Gastroesophageal sphincter (tissue), 4 donors: ENCODE data around the gene KRT14. TPM values are rescaled to one million over a fixed set of nuclear protein-coding genes. Genes with fewer than 3 reads are reported as not detected.
"Not testable (repeated sequence)": the region's sequence is repeated elsewhere in the genome, so short reads cannot be mapped to it uniquely, and the experiment has no call there.

Source experiments
- ATAC-seq: fragments of 150-250 bp; one replicate; pipeline ENCODE4 v1.9.1; 2016; ENCODE audit warnings: mild to moderate bottlenecking, moderate library complexity
- H3K27ac ChIP-seq, 4 donors: fragments of 200-600 bp; sonication (generic) in 3 of 4; 1 replicate in 3 of 4; 2 replicates in 1 of 4; pipeline ENCODE4 v1.5.1; 2016 to 2019
- H3K27me3 ChIP-seq: fragments of 200-600 bp; sonication (generic); one replicate; pipeline ENCODE4 v1.5.1; 2019
- H3K36me3 ChIP-seq, 2 donors: fragments of 200-600 bp; sonication (generic); one replicate each; pipeline ENCODE4 v1.5.1; 2019; ENCODE audit warnings: control low read depth in 1 of 2
- H3K4me1 ChIP-seq, 3 donors: fragments of 200-600 bp; sonication (generic); 1 replicate in 2 of 3; 2 replicates in 1 of 3; pipeline ENCODE4 v1.5.1; 2016 to 2019; ENCODE audit warnings: control low read depth in 2 of 3
- H3K4me3 ChIP-seq, 2 donors: fragments of 200-600 bp; sonication (generic); one replicate each; pipeline ENCODE4 v1.5.1; 2019; ENCODE audit warnings: mild to moderate bottlenecking in 1 of 2, moderate library complexity in 1 of 2
- H3K9me3 ChIP-seq, 3 donors: fragments of 200-600 bp; sonication (generic); one replicate each; pipeline ENCODE4 v1.5.1; 2017 to 2019; ENCODE audit warnings: control low read depth in 2 of 3
- EP300 ChIP-seq: sonication (generic); formaldehyde crosslinking; IDR thresholded peaks from one replicate; pipeline ENCODE4 v1.6.1; 2017; ENCODE audit warnings: antibody characterized with exemption, mild to moderate bottlenecking
- POLR2A ChIP-seq, 2 donors: fragments of 450-650 bp; IDR thresholded peaks; one replicate each; pipeline ENCODE4 v1.6.1; 2017; ENCODE audit warnings: antibody characterized with exemption in 2 of 2, mild to moderate bottlenecking in 2 of 2, moderate library complexity in 1 of 2
- POLR2AphosphoS5 ChIP-seq: sonication (generic); formaldehyde crosslinking; IDR thresholded peaks from one replicate; pipeline ENCODE4 v1.6.1; 2017; ENCODE audit warnings: antibody characterized with exemption
- WGBS, 2 donors: methylation state at CpG; one replicate each; pipeline ENCODE4 v1.1.5; 2018; ENCODE audit warnings: low coverage in 1 of 2; 5-methylcytosine and 5-hydroxymethylcytosine counted together
- total RNA-seq, 4 donors: library from RNA; depleted of rRNA; stranded (reverse); fragments of >200 nt; gene quantifications; one replicate each; pipeline ENCODE4 v1.1.0, GENCODE V29; 2016
- TF ChIP-seq, protein P1 (sequence below), 4 experiments: fragments of 200-600 bp in 2 of 4; fragments of 450-650 bp in 2 of 4; sonication (generic) in 1 of 4; IDR thresholded peaks; one replicate each; pipeline ENCODE4 v1.5.1; 2017 to 2019; ENCODE audit warnings: antibody characterized with exemption in 4 of 4, mild to moderate bottlenecking in 2 of 4, moderate library complexity in 2 of 4

Gene KRT14
- total RNA-seq, 4 donors from 2014 or later, result 1.4 to 105 (median 41.1) TPM; not detected in 1

DNA sequence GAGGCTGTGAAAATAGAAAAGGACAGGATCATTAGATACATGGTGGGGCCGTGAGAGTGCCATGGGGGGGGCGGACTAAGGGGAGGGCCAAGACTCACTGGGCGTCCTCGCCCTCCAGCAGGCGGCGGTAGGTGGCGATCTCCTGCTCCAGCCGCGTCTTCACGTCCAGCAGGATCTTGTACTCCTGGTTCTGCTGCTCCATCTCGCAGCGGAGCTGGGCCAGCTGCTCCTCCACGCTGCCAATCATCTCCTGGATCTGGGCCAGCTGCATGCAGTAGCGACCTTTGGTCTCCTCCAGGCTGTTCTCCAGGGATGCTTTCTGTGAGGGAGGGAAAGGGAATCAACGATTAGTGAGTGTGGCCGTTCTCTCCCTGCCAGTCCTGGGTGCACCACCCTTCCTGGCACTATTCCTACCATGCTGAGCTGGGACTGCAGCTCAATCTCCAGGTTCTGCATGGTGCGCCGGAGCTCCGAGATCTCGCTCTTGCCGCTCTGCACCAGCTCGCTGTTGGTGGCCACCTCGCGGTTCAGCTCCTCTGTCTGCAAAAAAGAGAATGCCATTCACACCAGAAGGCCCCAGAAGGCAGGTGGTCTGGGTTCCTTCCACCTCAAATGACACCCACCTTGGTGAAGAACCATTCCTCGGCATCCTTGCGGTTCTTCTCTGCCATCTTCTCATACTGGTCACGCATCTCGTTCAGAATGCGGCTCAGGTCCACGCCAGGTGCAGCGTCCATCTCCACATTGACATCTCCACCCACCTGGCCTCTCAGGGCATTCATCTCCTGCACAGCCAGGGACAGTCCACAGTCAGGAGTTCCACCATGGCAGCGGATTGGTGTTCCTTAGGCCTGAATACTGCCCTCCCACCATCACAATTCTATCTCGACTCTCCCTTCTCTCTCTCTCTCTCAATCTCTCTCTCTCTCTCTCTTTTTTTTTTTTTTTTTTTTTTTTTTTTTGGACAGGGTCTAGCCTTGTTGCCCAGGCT, 3.3 kb downstream of the KRT14 start:
- H3K4me1 ChIP-seq, result no peaks in the 10 kb centered on the region
- H3K27ac ChIP-seq, result no peak overlapping the region
- peaks cover 28% of the 10 kb centered on the region for H3K27me3 ChIP-seq
- no peak for TF ChIP-seq POLR2A (IDR thresholded peaks at IDR 0.05)
- TF ChIP-seq POLR2AphosphoS5, result no peak
- TF ChIP-seq, protein P1, sequence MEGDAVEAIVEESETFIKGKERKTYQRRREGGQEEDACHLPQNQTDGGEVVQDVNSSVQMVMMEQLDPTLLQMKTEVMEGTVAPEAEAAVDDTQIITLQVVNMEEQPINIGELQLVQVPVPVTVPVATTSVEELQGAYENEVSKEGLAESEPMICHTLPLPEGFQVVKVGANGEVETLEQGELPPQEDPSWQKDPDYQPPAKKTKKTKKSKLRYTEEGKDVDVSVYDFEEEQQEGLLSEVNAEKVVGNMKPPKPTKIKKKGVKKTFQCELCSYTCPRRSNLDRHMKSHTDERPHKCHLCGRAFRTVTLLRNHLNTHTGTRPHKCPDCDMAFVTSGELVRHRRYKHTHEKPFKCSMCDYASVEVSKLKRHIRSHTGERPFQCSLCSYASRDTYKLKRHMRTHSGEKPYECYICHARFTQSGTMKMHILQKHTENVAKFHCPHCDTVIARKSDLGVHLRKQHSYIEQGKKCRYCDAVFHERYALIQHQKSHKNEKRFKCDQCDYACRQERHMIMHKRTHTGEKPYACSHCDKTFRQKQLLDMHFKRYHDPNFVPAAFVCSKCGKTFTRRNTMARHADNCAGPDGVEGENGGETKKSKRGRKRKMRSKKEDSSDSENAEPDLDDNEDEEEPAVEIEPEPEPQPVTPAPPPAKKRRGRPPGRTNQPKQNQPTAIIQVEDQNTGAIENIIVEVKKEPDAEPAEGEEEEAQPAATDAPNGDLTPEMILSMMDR (IDR thresholded peaks at IDR 0.05), result no peak
- TF ChIP-seq EP300, result no peak
- H3K36me3 ChIP-seq, result no peaks in the 10 kb centered on the region
- H3K9me3 ChIP-seq, result no peaks in the 10 kb centered on the region
- H3K4me3 ChIP-seq, result no peak overlapping the region
- WGBS, 2 donors, result 60 to 75% methylated on average over 3 to 18 of the region's 33 CpGs
- no peak for ATAC-seq

DNA sequence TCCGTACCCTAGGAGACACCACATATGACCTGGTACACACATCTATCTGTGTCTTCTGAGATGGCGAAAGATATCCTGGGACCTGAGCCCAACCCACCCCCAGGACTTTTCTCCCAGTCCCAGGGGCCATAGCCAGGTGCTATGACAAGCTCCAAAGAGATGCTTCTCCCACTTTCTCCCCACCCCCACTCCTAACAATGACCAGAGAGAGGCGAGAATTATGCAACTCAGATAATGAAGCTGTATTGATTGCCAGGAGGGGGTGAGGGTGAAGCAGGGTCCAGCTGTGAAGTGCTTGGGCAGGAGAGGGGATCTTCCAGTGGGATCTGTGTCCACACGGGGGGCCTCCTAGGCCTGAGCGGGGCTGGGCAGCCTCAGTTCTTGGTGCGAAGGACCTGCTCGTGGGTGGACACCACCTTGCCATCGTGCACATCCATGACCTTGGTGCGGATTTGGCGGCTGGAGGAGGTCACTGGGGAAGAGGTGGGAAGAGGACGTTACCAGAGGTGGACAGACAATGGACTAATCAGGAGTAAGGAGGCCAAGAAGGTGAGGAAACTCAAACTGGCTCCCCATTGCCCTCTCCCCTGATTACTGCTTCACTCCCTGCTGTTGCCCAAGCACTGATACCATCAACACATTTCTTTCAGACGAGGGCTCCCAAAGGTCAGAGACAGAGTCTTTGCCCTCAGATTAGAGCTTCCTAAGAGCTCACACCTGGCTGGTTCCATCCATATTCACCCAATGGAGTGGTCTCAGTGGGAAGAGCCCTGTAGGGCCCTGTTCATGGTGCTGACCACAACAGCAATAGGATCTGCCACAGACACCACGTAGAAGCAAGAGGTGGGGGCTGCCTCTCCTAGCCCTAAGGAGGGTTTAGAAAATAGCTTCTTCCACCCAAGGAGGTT, 4.4 kb downstream of the KRT14 start:
- WGBS, 2 donors, result 72 to 100% methylated on average over 3 to 7 of the region's 13 CpGs
- H3K4me3 ChIP-seq, H3K4me1 ChIP-seq, H3K9me3 ChIP-seq, ATAC-seq, H3K27ac ChIP-seq, H3K36me3 ChIP-seq: not testable (repeated sequence)
- H3K27me3 ChIP-seq, result peaks cover 37% of the 10 kb centered on the region

DNA sequence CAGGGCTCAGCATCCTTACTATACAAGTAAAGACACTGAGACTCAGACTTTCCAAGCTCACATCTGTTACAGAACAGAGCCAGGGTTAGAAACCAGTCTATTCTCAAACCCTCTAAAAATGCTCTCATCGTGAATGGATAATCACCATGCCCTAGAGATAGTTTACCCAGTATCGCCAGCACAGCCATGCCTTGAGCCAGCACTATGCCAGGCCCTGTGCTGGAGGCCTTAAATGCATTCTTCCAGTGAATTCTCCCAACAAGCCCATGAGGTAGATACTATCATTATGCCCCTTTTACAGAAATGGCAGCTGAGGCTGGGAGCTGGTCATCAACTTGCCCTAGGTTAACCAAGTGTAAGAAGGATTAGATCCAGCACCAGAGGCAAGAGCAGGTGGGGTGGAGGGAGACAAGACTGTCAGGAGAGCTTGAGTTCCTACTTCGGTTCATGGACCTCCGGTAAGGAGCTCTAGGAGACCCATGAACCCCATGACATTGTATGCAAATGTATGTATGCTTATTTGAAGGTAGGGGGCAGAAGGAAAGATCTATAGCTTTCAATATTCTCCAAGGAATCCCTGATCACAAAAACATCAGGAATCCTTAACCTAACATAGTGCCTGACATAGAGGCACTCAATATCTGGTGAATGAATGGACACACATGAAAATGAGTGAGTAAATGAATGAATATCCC, 5.2 kb downstream of the KRT14 start:
- Histone ChIP-seq H3K4me1 (no peaks in the 10 kb centered on the region), H3K27me3 (peaks cover 45% of the 10 kb centered on the region), H3K36me3 (no peaks in the 10 kb centered on the region), H3K27ac (no peak overlapping the region), H3K9me3 (no peaks in the 10 kb centered on the region), H3K4me3 (no peak overlapping the region)
- TF ChIP-seq POLR2A (IDR thresholded peaks at IDR 0.05) (no peak), EP300 (no peak), POLR2AphosphoS5 (no peak)
- TF ChIP-seq, protein P1 (IDR thresholded peaks at IDR 0.05), result no peak
- no peak for ATAC-seq
- WGBS, 2 donors, result 77 to 100% methylated on average over 2 to 3 of the region's 4 CpGs

DNA sequence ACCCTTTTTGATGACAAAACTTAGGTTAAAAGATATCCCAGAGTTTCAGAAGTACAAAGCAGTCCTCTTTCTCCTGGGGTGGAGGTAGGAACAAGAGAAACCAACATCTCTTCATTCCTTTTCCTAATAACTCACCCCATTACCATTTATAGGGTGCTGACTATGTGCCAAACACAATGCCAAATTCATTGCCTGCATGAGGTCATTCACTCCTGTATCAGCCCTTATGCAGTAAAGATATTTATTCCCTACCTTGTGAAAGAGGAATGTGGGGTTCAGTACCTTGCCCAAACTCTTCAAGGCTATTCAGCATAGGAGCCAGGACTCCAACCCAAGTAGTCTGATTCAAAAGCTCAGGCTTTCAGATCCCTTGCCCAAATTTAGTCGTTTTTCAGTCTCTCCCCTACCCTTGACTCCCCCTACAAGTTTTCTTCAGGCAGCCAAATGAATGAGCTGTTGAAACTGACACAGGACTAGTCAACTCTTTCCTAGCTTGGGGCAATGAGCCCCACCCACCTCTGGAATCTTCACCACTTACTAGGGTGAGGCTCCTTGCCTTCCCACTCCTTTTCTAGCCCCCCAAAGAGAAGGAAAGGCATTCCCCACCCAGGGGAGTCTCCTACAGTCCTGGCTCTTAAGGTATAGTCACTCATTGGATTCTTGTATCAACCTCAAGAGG, 5.9 kb downstream of the KRT14 start:
- Histone ChIP-seq H3K27me3 (peaks cover 52% of the 10 kb centered on the region), H3K4me1 (no peaks in the 10 kb centered on the region), H3K27ac (no peak overlapping the region), H3K36me3 (no peaks in the 10 kb centered on the region), H3K9me3 (no peaks in the 10 kb centered on the region), H3K4me3 (no peak overlapping the region)
- TF ChIP-seq, protein P1 (IDR thresholded peaks at IDR 0.05), result no peak
- TF ChIP-seq POLR2A (IDR thresholded peaks at IDR 0.05) (no peak), EP300 (no peak), POLR2AphosphoS5 (no peak)
- ATAC-seq, result no peak
- 13 to 50% methylated on average over 1 of the region's 1 CpG for WGBS, 2 donors
